NOMO-1 (cell line): Measurements from ENCODE around the gene RIC1.
A peak's percentile ranks its signal among the peaks of the same experiment; 100 is the strongest.
"Not testable (repeated sequence)": the region's sequence is repeated elsewhere in the genome, so short reads cannot be mapped to it uniquely, and the experiment has no call there.

Source experiments
- DNase-seq, 2 experiments: peaks; one replicate each; lab custom pipeline; 2025; ENCODE audit not compliant: unreplicated experiment in 2 of 2; lab: John Stamatoyannopoulos, UW

Gene RIC1

GRCh38 chr9:5622016-5622415, 6.9 kb upstream of the RIC1 start:
- no peak for DNase-seq

GRCh38 chr9:5624655-5625054, 4.3 kb upstream of the RIC1 start:
- DNase-seq: no peak

- DNase-seq: peak; percentile 69 to 89
Measured at GRCh38 chr9:5626727-5627634, 1.9 kb upstream of the RIC1 start.

GRCh38 chr9:5627686-5628085, 1.2 kb upstream of the RIC1 start:
- DNase-seq: not testable (repeated sequence)

- DNase-seq: no peak
Measured at GRCh38 chr9:5628183-5628529, 751 bp upstream of the RIC1 start.

- peak; percentile 4 to 8 for DNase-seq
Measured at GRCh38 chr9:5629312-5630080, 589 bp downstream of the RIC1 start.

- DNase-seq: no peak
Measured at GRCh38 chr9:5630081-5630507, 1.2 kb downstream of the RIC1 start.

GRCh38 chr9:5631026-5631425, 2.1 kb downstream of the RIC1 start:
- DNase-seq: no peak

- no peak for DNase-seq
Measured at GRCh38 chr9:5632540-5632939, 3.6 kb downstream of the RIC1 start.

- DNase-seq: peak in 1 of 2 experiments; percentile 9
Measured at GRCh38 chr9:5633243-5633642, 4.3 kb downstream of the RIC1 start.

- DNase-seq: no peak
Measured at GRCh38 chr9:5635390-5635789, 6.5 kb downstream of the RIC1 start.

GRCh38 chr9:5639816-5640215, 10.9 kb downstream of the RIC1 start:
- no peak for DNase-seq

GRCh38 chr9:5642170-5642569, 13.3 kb downstream of the RIC1 start:
- DNase-seq: no peak

- DNase-seq: no peak
Measured at GRCh38 chr9:5643005-5643624, 14.2 kb downstream of the RIC1 start.

- no peak for DNase-seq
Measured at GRCh38 chr9:5644501-5644900, 15.6 kb downstream of the RIC1 start.

- no peak for DNase-seq
Measured at GRCh38 chr9:5646116-5646515, 17.2 kb downstream of the RIC1 start.

GRCh38 chr9:5650356-5651105, 21.6 kb downstream of the RIC1 start:
- no peak for DNase-seq

GRCh38 chr9:5651246-5651645, 22.3 kb downstream of the RIC1 start:
- DNase-seq: no peak

- DNase-seq: no peak
Measured at GRCh38 chr9:5652821-5653220, 23.9 kb downstream of the RIC1 start.

- not testable (repeated sequence) for DNase-seq
Measured at GRCh38 chr9:5662804-5663203, 33.9 kb downstream of the RIC1 start.

- no peak for DNase-seq
Measured at GRCh38 chr9:5665059-5665458, 36.2 kb downstream of the RIC1 start.
